ENCODE measurements around the gene CCDC6. TPM values are rescaled to one million over a fixed set of nuclear protein-coding genes. Genes with fewer than 3 reads are reported as not detected.

The CCDC6 gene
- total RNA-seq, 2 experiments from 2014 or later: 9.5 to 25.4 TPM

DNA sequence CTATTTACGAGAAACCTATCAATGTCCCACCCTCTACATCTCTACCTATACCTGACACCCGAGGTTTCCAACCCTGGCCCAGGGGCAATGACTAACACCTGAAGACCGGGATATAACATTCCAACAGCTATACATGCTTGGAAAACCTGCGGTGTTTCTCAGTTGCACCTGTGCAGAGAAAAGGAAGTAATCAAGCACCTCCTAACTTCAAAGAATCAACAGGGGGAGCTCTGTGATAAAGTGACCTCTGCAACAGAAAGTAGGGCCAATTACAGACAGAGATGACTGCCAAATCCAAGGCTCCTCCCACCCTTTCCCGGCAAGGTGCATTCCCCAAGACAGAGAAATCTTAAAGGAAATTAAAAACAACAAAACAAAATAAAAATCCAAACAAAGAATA lies 41.3 kb downstream of the CCDC6 start:
- POLR2A ChIA-PET: interaction anchor here (0.6 kb wide), 1 partner anchor 12 kb away, joined by 3 read pairs; no protein-coding TSS in a partner anchor

DNA sequence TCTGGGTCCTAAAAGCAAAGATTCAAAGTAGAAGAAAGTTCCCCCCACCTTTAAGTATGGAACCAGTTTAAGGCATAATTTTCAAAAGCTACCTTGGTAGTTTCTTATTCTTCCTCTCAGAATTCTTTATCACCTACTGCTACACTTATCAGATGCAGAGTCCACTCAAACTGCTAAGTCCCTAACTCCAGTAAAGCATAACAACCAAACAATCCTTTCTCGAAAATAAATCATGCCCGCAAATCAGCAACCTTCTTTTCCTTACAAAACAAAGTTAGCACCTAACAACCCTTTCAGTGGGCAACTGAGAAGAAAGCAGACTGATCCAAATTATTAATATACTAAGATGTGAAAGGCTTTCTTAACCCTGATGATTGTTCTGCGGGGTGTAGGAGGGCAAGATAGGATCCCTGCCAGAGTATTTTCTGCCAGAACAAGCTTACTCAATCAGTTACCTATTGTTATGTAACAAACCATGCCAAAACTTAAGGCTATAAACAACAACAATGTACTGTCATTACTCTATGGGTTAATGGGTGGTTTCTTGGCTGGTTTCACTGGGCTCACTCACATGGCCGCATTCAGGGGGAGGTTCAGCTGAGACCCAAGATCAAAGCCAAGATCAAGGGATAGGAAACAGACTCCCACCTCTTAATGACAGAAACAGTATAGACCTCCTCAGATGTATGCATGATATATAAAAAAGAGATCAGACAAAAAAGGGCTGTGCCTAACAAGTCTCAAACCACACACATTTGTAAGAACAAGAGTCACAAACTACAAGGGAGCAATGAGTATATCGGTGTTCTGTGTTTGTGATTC lies 42.0 kb downstream of the CCDC6 start:
- Histone ChIP-seq H4K20me1 (ENCODE audit: insufficient read depth, low read length) (peaks cover 19% of the 10 kb centered on the region), H3K27ac (ENCODE audit: low read depth, low read length, poor library complexity, severe bottlenecking) (no peak overlapping the region), H3K36me3 (ENCODE audit: insufficient read depth, low read length) (peaks cover 4% of the 10 kb centered on the region; the same call in 1 of the 2 replicates), H3K4me2 (ENCODE audit: low read length) (0 out of 2 replicates have a peak overlapping the region, but pooled peaks have one; percentile 35), H2AFZ (ENCODE audit: low read length) (no peak overlapping the region), H3K9me3 (ENCODE audit: low read length) (no peaks in the 10 kb centered on the region), H3K4me3 (ENCODE audit: low read depth, low read length, poor library complexity, severe bottlenecking) (no peak overlapping the region), H3K4me1 (ENCODE audit: insufficient read depth, low read length, poor library complexity, severe bottlenecking) (peaks cover 5% of the 10 kb centered on the region), H3K79me2 (ENCODE audit: insufficient read depth, low read depth, low read length) (peaks cover 38% of the 10 kb centered on the region; the same call in 1 of the 2 replicates), H3K9me2 (ENCODE audit: insufficient read depth, low read length) (no peaks in the 10 kb centered on the region)
- DNase-seq (ENCODE audit: low spot score): no peak
- intact Hi-C loops (cut with micrococcal nuclease; ENCODE audit: unreplicated experiment): loop anchor here (10.0 kb wide), 1 partner anchor 230 kb away; no protein-coding TSS in a partner anchor
- BruUV-seq (replicated peaks): no TSS peak
- TF ChIP-seq EZH2phosphoT487 (IDR thresholded peaks at IDR 0.05; ENCODE audit: borderline replicate concordance, low read depth, low read length): no peak
- TF ChIP-seq, protein P1, sequence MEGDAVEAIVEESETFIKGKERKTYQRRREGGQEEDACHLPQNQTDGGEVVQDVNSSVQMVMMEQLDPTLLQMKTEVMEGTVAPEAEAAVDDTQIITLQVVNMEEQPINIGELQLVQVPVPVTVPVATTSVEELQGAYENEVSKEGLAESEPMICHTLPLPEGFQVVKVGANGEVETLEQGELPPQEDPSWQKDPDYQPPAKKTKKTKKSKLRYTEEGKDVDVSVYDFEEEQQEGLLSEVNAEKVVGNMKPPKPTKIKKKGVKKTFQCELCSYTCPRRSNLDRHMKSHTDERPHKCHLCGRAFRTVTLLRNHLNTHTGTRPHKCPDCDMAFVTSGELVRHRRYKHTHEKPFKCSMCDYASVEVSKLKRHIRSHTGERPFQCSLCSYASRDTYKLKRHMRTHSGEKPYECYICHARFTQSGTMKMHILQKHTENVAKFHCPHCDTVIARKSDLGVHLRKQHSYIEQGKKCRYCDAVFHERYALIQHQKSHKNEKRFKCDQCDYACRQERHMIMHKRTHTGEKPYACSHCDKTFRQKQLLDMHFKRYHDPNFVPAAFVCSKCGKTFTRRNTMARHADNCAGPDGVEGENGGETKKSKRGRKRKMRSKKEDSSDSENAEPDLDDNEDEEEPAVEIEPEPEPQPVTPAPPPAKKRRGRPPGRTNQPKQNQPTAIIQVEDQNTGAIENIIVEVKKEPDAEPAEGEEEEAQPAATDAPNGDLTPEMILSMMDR (conservative IDR thresholded peaks at IDR 0.05; ENCODE audit: low read length): no peak
- ChIA-PET POLR2A (interaction anchor here (0.6 to 1.3 kb wide), 7 partner anchors 9 to 238 kb away, joined by 3 to 6 read pairs (median 3); partner anchors contain the start of gene CCDC6), CTCF (ENCODE audit: unreplicated experiment) (interaction anchor here (0.9 to 1.7 kb wide), 4 partner anchors 11 to 43 kb away, joined by 3 to 7 read pairs (median 5); partner anchors contain the start of gene CCDC6)

More for the DNA sequence above, 41.3 kb downstream of the CCDC6 start:
- Histone ChIP-seq H3K4me3 (ENCODE audit: low read depth, low read length, poor library complexity, severe bottlenecking) (no peak overlapping the region), H3K9me2 (ENCODE audit: insufficient read depth, low read length) (no peaks in the 10 kb centered on the region), H3K9me3 (ENCODE audit: low read length) (no peaks in the 10 kb centered on the region), H3K4me1 (ENCODE audit: insufficient read depth, low read length, poor library complexity, severe bottlenecking) (peaks cover 5% of the 10 kb centered on the region), H3K4me2 (ENCODE audit: low read length) (peak overlapping the region; percentile 35), H4K20me1 (ENCODE audit: insufficient read depth, low read length) (peaks cover 25% of the 10 kb centered on the region), H3K27ac (ENCODE audit: low read depth, low read length, poor library complexity, severe bottlenecking) (no peak overlapping the region), H3K36me3 (ENCODE audit: insufficient read depth, low read length) (peaks cover 4% of the 10 kb centered on the region; the same call in 1 of the 2 replicates), H3K79me2 (ENCODE audit: insufficient read depth, low read depth, low read length) (peaks cover 38% of the 10 kb centered on the region; the same call in 1 of the 2 replicates), H2AFZ (ENCODE audit: low read length) (no peak overlapping the region)
- BruUV-seq (replicated peaks): no TSS peak
- CTCF ChIA-PET (ENCODE audit: unreplicated experiment): interaction anchor here (0.6 to 1.7 kb wide), 5 partner anchors 11 to 42 kb away, joined by 3 to 7 read pairs (median 5); partner anchors contain the start of gene CCDC6
- peak; percentile 35 for DNase-seq (ENCODE audit: low spot score)
- TF ChIP-seq, protein P1 (conservative IDR thresholded peaks at IDR 0.05; ENCODE audit: low read length): peak; percentile 75
- no peak for TF ChIP-seq EZH2phosphoT487 (IDR thresholded peaks at IDR 0.05; ENCODE audit: borderline replicate concordance, low read depth, low read length)
- intact Hi-C loops (cut with micrococcal nuclease; ENCODE audit: unreplicated experiment): loop anchor here (1.0 to 10.0 kb wide), 3 partner anchors 41 to 230 kb away; partner anchors contain the start of gene CCDC6

Measured in OCI-LY7 (cell line).